Measurements from ENCODE around the gene SUMF2.
"Not testable (repeated sequence)": the region's sequence is repeated elsewhere in the genome, so short reads cannot be mapped to it uniquely, and the experiment has no call there.

Gene SUMF2

DNA sequence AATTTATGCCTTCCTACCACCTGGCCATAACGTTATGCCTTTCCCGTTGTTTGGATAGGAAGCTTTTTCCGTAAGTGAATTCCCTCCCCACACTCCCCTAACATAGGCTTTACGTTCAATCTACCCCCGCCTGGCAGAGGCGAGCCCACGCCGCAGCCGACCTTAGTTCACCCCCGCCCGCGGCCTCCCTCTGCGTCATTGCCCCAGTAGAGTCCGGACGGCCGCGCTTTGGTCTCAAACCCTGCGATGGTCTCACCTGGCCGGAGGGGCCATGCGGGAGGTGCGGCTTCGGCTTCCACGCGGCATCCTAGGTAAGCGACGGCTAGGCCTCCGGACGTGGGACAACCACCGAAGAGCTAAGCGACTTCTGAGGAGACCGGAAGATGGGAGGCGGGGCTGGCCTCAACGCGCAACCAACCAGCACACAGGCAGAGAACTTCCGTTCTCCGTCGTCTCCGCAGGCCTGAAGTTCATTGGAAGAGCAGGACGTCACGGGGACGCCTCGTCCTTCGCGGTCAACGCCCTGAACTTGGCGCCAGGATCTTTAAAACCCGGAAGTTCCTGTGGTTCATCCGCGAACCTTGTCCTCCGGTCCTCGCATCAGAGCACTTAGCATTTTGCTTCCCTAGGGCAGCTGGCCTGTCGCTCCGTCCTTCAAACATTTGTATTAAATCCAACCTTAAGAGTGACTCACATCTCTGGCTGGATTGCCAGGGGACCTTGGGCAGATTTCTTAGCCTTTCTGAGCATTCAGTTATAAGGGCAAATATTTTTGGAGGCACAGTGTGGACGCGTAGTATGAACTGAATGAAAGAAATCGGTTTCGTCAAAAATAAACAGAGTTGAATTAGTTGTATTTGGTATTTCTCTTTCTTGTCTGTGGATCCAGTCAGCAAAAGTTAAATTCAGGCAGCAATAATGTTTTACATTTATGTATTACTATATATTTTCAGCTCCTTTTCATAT lies 42.3 kb downstream of the SUMF2 start, which contains the start of gene CHCHD2:
Gene CHCHD2, minus strand, starts transcription at position 369 of the 966 bp plus-strand sequence. Its CDS starts 63 bp downstream, at position 306.
- Histone ChIP-seq H3K27me3 (ENCODE audit: insufficient read depth, low read length) (no peaks in the 10 kb centered on the region), H3K36me3 (ENCODE audit: insufficient read depth, low read length) (peaks cover 44% of the 10 kb centered on the region), H3F3A (ENCODE audit: insufficient read depth, low read length) (no peaks in the 10 kb centered on the region), H3K4me2 (ENCODE audit: low read length) (peak within 1 kb of the TSS; percentile 82), H2AFZ (ENCODE audit: low read length) (peak within 1 kb of the TSS; percentile 74), H3K4me3 (ENCODE audit: low read depth, low read length, poor library complexity, severe bottlenecking) (peak within 1 kb of the TSS; percentile 85), H3K79me2 (ENCODE audit: insufficient read depth, low read length) (peaks cover 19% of the 10 kb centered on the region), H3K4me1 (ENCODE audit: insufficient read depth, low read length, severe bottlenecking) (peaks cover 23% of the 10 kb centered on the region), H3K9me2 (ENCODE audit: low read depth, low read length) (no peaks in the 10 kb centered on the region), H3K9ac (ENCODE audit: low read length) (peak within 1 kb of the TSS; percentile 83), H3K9me3 (ENCODE audit: low read length) (0 out of 2 replicates have a peak, but pooled peaks cover 5% of the 10 kb centered on the region), H3K27ac (ENCODE audit: low read depth, low read length, poor library complexity, severe bottlenecking) (peak within 1 kb of the TSS; percentile 48), H4K20me1 (ENCODE audit: insufficient read depth, low read length) (0 out of 2 replicates have a peak, but pooled peaks cover 3% of the 10 kb centered on the region)
- TF ChIP-seq EZH2 (IDR thresholded peaks at IDR 0.05; ENCODE audit: borderline replicate concordance, low read length): no peak
- TF ChIP-seq, protein P1, sequence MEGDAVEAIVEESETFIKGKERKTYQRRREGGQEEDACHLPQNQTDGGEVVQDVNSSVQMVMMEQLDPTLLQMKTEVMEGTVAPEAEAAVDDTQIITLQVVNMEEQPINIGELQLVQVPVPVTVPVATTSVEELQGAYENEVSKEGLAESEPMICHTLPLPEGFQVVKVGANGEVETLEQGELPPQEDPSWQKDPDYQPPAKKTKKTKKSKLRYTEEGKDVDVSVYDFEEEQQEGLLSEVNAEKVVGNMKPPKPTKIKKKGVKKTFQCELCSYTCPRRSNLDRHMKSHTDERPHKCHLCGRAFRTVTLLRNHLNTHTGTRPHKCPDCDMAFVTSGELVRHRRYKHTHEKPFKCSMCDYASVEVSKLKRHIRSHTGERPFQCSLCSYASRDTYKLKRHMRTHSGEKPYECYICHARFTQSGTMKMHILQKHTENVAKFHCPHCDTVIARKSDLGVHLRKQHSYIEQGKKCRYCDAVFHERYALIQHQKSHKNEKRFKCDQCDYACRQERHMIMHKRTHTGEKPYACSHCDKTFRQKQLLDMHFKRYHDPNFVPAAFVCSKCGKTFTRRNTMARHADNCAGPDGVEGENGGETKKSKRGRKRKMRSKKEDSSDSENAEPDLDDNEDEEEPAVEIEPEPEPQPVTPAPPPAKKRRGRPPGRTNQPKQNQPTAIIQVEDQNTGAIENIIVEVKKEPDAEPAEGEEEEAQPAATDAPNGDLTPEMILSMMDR (IDR thresholded peaks at IDR 0.05; ENCODE audit: low read length): no peak

DNA sequence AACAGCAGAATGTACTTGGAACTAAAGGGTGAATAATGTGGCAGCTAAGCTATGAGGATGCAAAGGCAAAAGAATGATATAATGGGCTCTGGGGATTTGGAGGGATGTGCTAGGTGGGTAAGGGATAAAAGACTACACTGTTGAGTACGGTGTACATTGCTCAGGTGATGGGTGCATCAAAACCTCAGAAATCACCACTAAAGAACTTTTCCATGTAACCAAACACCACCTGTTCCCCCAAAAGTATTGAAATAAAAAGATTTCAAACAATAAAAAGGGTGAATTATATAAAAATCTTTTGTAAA lies 43.8 kb downstream of the SUMF2 start:
- Histone ChIP-seq H3K79me2 (ENCODE audit: insufficient read depth, low read length) (peaks cover 19% of the 10 kb centered on the region), H3K36me3 (ENCODE audit: insufficient read depth, low read length) (peaks cover 29% of the 10 kb centered on the region), H3K9ac (ENCODE audit: low read length) (no peak overlapping the region), H4K20me1 (ENCODE audit: insufficient read depth, low read length) (0 out of 2 replicates have a peak, but pooled peaks cover 3% of the 10 kb centered on the region), H2AFZ (ENCODE audit: low read length) (peak overlapping the region; percentile 74), H3K4me3 (ENCODE audit: low read depth, low read length, poor library complexity, severe bottlenecking) (no peak overlapping the region), H3K4me2 (ENCODE audit: low read length) (no peak overlapping the region), H3F3A (ENCODE audit: insufficient read depth, low read length) (no peaks in the 10 kb centered on the region), H3K27ac (ENCODE audit: low read depth, low read length, poor library complexity, severe bottlenecking) (no peak overlapping the region), H3K9me3 (ENCODE audit: low read length) (0 out of 2 replicates have a peak, but pooled peaks cover 5% of the 10 kb centered on the region), H3K27me3 (ENCODE audit: insufficient read depth, low read length) (no peaks in the 10 kb centered on the region), H3K4me1 (ENCODE audit: insufficient read depth, low read length, severe bottlenecking) (peaks cover 23% of the 10 kb centered on the region), H3K9me2 (ENCODE audit: low read depth, low read length) (no peaks in the 10 kb centered on the region)
- TF ChIP-seq, protein P1 (IDR thresholded peaks at IDR 0.05; ENCODE audit: low read length): no peak
- TF ChIP-seq EZH2 (IDR thresholded peaks at IDR 0.05; ENCODE audit: borderline replicate concordance, low read length): no peak

DNA sequence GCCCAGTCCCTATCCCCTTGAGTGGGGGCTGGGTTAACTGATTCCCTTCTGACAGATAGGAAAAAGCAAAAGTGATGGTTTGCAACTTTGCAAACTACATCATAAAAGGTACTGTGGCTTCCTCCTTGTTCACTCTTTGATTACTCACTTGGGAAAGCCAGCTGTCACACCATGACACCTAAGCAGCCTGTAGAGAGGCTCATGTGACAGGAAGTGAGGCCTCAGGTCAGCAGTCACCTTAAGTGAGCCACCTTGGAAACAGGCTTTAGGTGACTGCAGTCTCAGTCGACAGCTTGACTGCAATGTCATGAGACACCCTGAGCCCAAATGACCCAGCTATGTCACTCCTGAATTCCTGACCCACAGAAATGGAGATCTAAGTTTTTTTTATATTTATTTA lies 46.5 kb downstream of the SUMF2 start:
- Histone ChIP-seq H3K9ac (ENCODE audit: low read length) (no peak overlapping the region), H3K9me3 (ENCODE audit: low read length) (0 out of 2 replicates have a peak, but pooled peaks cover 5% of the 10 kb centered on the region), H3K4me3 (ENCODE audit: low read depth, low read length, poor library complexity, severe bottlenecking) (no peak overlapping the region), H3K9me2 (ENCODE audit: low read depth, low read length) (no peaks in the 10 kb centered on the region), H3K79me2 (ENCODE audit: insufficient read depth, low read length) (peaks cover 6% of the 10 kb centered on the region), H3K27me3 (ENCODE audit: insufficient read depth, low read length) (no peaks in the 10 kb centered on the region), H3K4me1 (ENCODE audit: insufficient read depth, low read length, severe bottlenecking) (peaks cover 13% of the 10 kb centered on the region), H3F3A (ENCODE audit: insufficient read depth, low read length) (no peaks in the 10 kb centered on the region), H2AFZ (ENCODE audit: low read length) (0 out of 2 replicates have a peak overlapping the region, but pooled peaks have one; percentile 30), H3K4me2 (ENCODE audit: low read length) (no peak overlapping the region), H3K36me3 (ENCODE audit: insufficient read depth, low read length) (peaks cover 3% of the 10 kb centered on the region; the same call in 1 of the 2 replicates), H4K20me1 (ENCODE audit: insufficient read depth, low read length) (no peaks in the 10 kb centered on the region), H3K27ac (ENCODE audit: low read depth, low read length, poor library complexity, severe bottlenecking) (no peak overlapping the region)
- TF ChIP-seq, protein P1 (IDR thresholded peaks at IDR 0.05; ENCODE audit: low read length): no peak
- no peak for TF ChIP-seq EZH2 (IDR thresholded peaks at IDR 0.05; ENCODE audit: borderline replicate concordance, low read length)

DNA sequence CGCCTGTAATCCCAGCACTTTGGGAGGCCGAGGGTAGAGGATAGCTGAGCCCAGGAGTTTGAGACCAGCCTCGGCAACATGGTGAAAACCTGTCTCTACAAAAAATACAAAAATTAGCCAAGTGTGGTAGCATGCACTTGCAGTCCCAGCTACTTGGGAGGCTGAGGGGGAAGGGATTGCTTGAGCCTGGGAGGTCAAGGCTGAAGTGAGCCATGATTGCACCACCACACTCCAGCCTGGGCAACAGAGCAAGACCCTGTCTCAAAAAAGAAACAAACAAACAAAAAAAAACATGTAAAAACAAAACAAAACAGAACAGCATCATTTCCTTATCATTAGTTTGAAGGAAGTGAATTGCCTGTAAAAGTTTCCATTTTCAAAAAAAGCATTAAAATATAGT lies 48.2 kb downstream of the SUMF2 start:
- not testable (repeated sequence) for H2AFZ ChIP-seq (ENCODE audit: low read length); H3K4me3 ChIP-seq (ENCODE audit: low read depth, low read length, poor library complexity, severe bottlenecking); H3K27ac ChIP-seq (ENCODE audit: low read depth, low read length, poor library complexity, severe bottlenecking); H3K4me2 ChIP-seq (ENCODE audit: low read length); H3K9ac ChIP-seq (ENCODE audit: low read length); H3K9me2 ChIP-seq (ENCODE audit: low read depth, low read length); H4K20me1 ChIP-seq (ENCODE audit: insufficient read depth, low read length); H3K4me1 ChIP-seq (ENCODE audit: insufficient read depth, low read length, severe bottlenecking); H3F3A ChIP-seq (ENCODE audit: insufficient read depth, low read length); H3K36me3 ChIP-seq (ENCODE audit: insufficient read depth, low read length); H3K27me3 ChIP-seq (ENCODE audit: insufficient read depth, low read length); H3K9me3 ChIP-seq (ENCODE audit: low read length); H3K79me2 ChIP-seq (ENCODE audit: insufficient read depth, low read length)

Measured in OCI-LY1 (cell line).